Endothelial cell of umbilical vein (primary cell): ENCODE results near the gene SSX2IP. TPM values are rescaled to one million over a fixed set of nuclear protein-coding genes. Genes with fewer than 3 reads are reported as not detected.

Source experiments
- BruUV-seq: library from RNA; stranded (reverse); fragments of 400-500 nt; replicated peaks from 2 replicates; lab custom pipeline; 2021; lab: Mats Ljungman, UMichigan
- CTCF ChIA-PET: fragments of 300-600, 350-600 bp; sonication (Branson Sonifier 250); formaldehyde crosslinking; loops from one replicate; lab custom pipeline; 2021; ENCODE audit warnings: antibody characterized with exemption, inconsistent platforms; lab: Charles Lee
- POLR2A ChIA-PET: fragments of 300-600, 350-600 bp; sonication (Branson Sonifier 250); formaldehyde crosslinking; loops from one replicate; lab custom pipeline; 2021; ENCODE audit warnings: antibody characterized with exemption, inconsistent platforms; lab: Charles Lee
- DNase-seq: peaks from one replicate; pipeline ENCODE4 v3.0.0-alpha.2; 2011; ENCODE audit warnings: low read depth, low spot score
- FAIRE-seq: peaks from 2 replicates; lab custom pipeline; 2011; peaks lifted over from hg19 to GRCh38; lab: Jason Lieb, UNC
- H2AFZ ChIP-seq: 2 replicates; pipeline ENCODE4 v1.6.0; 2012; ENCODE audit warnings: low read depth, low read length, control low read depth, inconsistent platforms
- H3K27ac ChIP-seq: 2 replicates; pipeline ENCODE4 v1.5.1; 2011; ENCODE audit warnings: low read depth, mild to moderate bottlenecking, control low read depth, low read length, moderate library complexity; ENCODE audit not compliant: insufficient read depth
- H3K27me3 ChIP-seq, 2 experiments: 2 replicates each; pipeline versions ENCODE4 v1.6.0 to v1.6.1; 2011; ENCODE audit warnings: low read length in 2 of 2, mixed read lengths in 1 of 2; ENCODE audit not compliant: control insufficient read depth in 2 of 2, insufficient read depth in 2 of 2
- H3K36me3 ChIP-seq, 2 experiments: 2 replicates in 1 of 2; 3 replicates in 1 of 2; pipeline ENCODE4 v1.5.1; 2011; ENCODE audit warnings: low read length in 2 of 2, mild to moderate bottlenecking in 1 of 2, moderate library complexity in 1 of 2; ENCODE audit not compliant: control insufficient read depth in 2 of 2, insufficient read depth in 2 of 2; ENCODE audit errors: extremely low read depth in 1 of 2
- H3K4me1 ChIP-seq: 3 replicates; pipeline ENCODE4 v1.5.1; 2011; ENCODE audit warnings: mild to moderate bottlenecking, low read length; ENCODE audit not compliant: control insufficient read depth, insufficient read depth; ENCODE audit errors: extremely low read depth
- H3K4me2 ChIP-seq: 2 replicates; pipeline ENCODE4 v1.6.1; 2011; ENCODE audit warnings: low read length, control low read depth, mixed read lengths; ENCODE audit not compliant: insufficient read depth
- H3K4me3 ChIP-seq, 3 experiments: fragments of 200-600 bp in 1 of 3; sonication (generic), shearing (Covaris generic) in 1 of 3; replicated peaks in 1 of 3; 2 replicates each; pipeline ENCODE4 v1.5.1; 2011 to 2016; ENCODE audit warnings: control low read depth in 3 of 3, low read length in 3 of 3, mild to moderate bottlenecking in 2 of 3, inconsistent platforms in 1 of 3, low read depth in 1 of 3, moderate library complexity in 1 of 3; ENCODE audit not compliant: insufficient read depth in 1 of 3
- H3K79me2 ChIP-seq: 2 replicates; pipeline ENCODE4 v1.6.0; 2012; ENCODE audit warnings: low read length, inconsistent platforms; ENCODE audit not compliant: control insufficient read depth, insufficient read depth
- H3K9ac ChIP-seq: replicated peaks from 2 replicates; pipeline ENCODE3; 2011; ENCODE audit warnings: low read length, control low read depth; ENCODE audit not compliant: insufficient read depth; ENCODE audit errors: extremely low read depth
- H3K9me1 ChIP-seq: replicated peaks from 3 replicates; pipeline ENCODE4 v1.6.0; 2011; ENCODE audit warnings: mild to moderate bottlenecking, low read length; ENCODE audit not compliant: control insufficient read depth, insufficient read depth; ENCODE audit errors: extremely low read depth
- H3K9me3 ChIP-seq: replicated peaks from 2 replicates; pipeline ENCODE4 v1.5.1; 2012; ENCODE audit warnings: low read length, inconsistent platforms; ENCODE audit not compliant: control insufficient read depth, insufficient read depth
- H4K20me1 ChIP-seq: replicated peaks from 2 replicates; pipeline ENCODE3; 2011; ENCODE audit warnings: mild to moderate bottlenecking, low read length; ENCODE audit not compliant: control insufficient read depth, insufficient read depth; ENCODE audit errors: extremely low read depth
- EZH2 ChIP-seq: IDR thresholded peaks from 2 replicates; pipeline ENCODE4 v1.6.1; 2012; ENCODE audit warnings: borderline replicate concordance, low read depth, mild to moderate bottlenecking, moderate library complexity, low read length, inconsistent platforms; ENCODE audit not compliant: severe bottlenecking
- FOS ChIP-seq: IDR thresholded peaks from 2 replicates; pipeline ENCODE4 v1.6.1; 2011; ENCODE audit warnings: mild to moderate bottlenecking, low read length, moderate library complexity, borderline replicate concordance; ENCODE audit not compliant: insufficient read depth
- GATA2 ChIP-seq: IDR thresholded peaks from 2 replicates; pipeline ENCODE4 v1.7.0; 2011; ENCODE audit warnings: low read depth, mild to moderate bottlenecking, moderate library complexity, mixed read lengths, low read length; ENCODE audit not compliant: insufficient read length, insufficient read depth
- JUN ChIP-seq: IDR thresholded peaks from 2 replicates; pipeline ENCODE4 v1.6.1; 2011; ENCODE audit warnings: borderline replicate concordance, low read depth; ENCODE audit not compliant: insufficient read length, insufficient read depth
- MAX ChIP-seq: IDR thresholded peaks from 2 replicates; pipeline ENCODE4 v1.6.1; 2011; ENCODE audit not compliant: insufficient read depth, insufficient read length
- MYC ChIP-seq: IDR thresholded peaks from one replicate; pipeline ENCODE4 v1.6.1; 2011; ENCODE audit warnings: mild to moderate bottlenecking, low read depth, low read length
- POLR2A ChIP-seq: IDR thresholded peaks from 2 replicates; pipeline ENCODE4 v1.6.1; 2012; ENCODE audit warnings: low read depth, mild to moderate bottlenecking, control low read depth, low read length
- POLR2AphosphoS5 ChIP-seq: IDR thresholded peaks from 2 replicates; pipeline ENCODE4 v1.6.1; 2012; ENCODE audit warnings: low read depth, mild to moderate bottlenecking, control low read depth, low read length, moderate library complexity; ENCODE audit not compliant: insufficient read depth
- dilution Hi-C: fragments of 300-500 bp; cut with MboI; formaldehyde crosslinking; loops from one replicate; pipeline ENCODE4 v1.15.0; 2019; ENCODE audit warnings: low sequenced_read_pairs; ENCODE audit not compliant: extremely low pct_ligation_motif_present
- intact Hi-C: fragments of 100-400 bp; cut with micrococcal nuclease; formaldehyde crosslinking; loops from one replicate; pipeline ENCODE4 v1.10.0; 2022
- polyA plus RNA-seq, 4 experiments: library from polyadenylated mRNA; depleted of rRNA in 3 of 4; stranded (reverse) in 3 of 4; unstranded in 1 of 4; fragments of >200 nt; gene quantifications; 2 replicates each; pipeline versions ENCODE4 v1.2.1 to v1.2.3, GENCODE V29; 2011 to 2012; ENCODE audit warnings: missing spikeins in 1 of 4
- total RNA-seq: library from RNA; stranded (reverse); gene quantifications from 2 replicates; pipeline ENCODE4 v1.2.3, GENCODE V29; 2021
- TF ChIP-seq, protein P1 (sequence below), 2 donors: IDR thresholded peaks; 1 replicate in 1 of 2; 2 replicates in 1 of 2; pipeline ENCODE4 v1.5.1; 2011; ENCODE audit warnings: low read length in 2 of 2, mild to moderate bottlenecking in 2 of 2, moderate library complexity in 2 of 2, control low read depth in 1 of 2, inconsistent platforms in 1 of 2, low read depth in 1 of 2; ENCODE audit not compliant: insufficient read depth in 1 of 2; ENCODE audit errors: extremely low read depth in 1 of 2

Gene SSX2IP
- total and polyA plus RNA-seq, 2 donors (not counting 3 experiments of a cell fraction or from before 2014, with no cell fraction given) = 0.77 to 8.4 TPM

DNA sequence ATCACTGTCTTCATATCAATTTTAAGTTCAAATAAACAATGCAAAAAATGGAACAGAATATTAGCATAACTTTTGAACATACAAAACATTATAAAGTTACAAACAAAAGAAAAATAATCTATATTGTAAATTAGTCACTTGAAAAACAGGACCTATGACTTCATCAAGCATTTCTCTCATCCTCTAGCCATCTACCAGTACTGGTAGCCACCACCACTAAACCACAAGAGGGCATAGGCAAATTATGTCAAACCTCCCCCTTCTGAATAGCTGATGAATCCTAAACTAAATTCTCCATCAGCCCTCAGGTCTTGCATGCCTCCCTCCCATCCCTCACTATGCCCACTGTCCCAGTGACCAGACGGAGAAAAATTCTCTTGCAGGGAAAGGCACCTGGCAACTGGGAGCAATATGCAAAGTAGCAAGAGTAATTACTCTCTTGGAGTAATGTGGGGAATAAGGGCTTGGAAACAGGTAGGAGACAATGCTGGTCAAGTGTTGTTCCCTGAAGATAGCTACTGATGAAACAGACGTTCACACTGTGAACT is 37.1 kb downstream of the SSX2IP start:
- ChIA-PET POLR2A (interaction anchor here (0.6 kb wide), 1 partner anchor 172 kb away, joined by 3 read pairs; no protein-coding TSS in a partner anchor), CTCF (interaction anchor here (0.8 to 1.4 kb wide), 3 partner anchors 71 to 292 kb away, joined by 3 to 5 read pairs (median 3); no protein-coding TSS in a partner anchor)
- intact Hi-C loops (no loop called here), dilution Hi-C loops (no loop called here)
- H2AFZ ChIP-seq = no peak overlapping the region
- no peak for FAIRE-seq
- TF ChIP-seq FOS (no peak), POLR2A (no peak), EZH2 (no peak), GATA2 (no peak), POLR2AphosphoS5 (no peak), MYC (no peak), MAX (no peak), JUN (no peak)
- TF ChIP-seq, protein P1, sequence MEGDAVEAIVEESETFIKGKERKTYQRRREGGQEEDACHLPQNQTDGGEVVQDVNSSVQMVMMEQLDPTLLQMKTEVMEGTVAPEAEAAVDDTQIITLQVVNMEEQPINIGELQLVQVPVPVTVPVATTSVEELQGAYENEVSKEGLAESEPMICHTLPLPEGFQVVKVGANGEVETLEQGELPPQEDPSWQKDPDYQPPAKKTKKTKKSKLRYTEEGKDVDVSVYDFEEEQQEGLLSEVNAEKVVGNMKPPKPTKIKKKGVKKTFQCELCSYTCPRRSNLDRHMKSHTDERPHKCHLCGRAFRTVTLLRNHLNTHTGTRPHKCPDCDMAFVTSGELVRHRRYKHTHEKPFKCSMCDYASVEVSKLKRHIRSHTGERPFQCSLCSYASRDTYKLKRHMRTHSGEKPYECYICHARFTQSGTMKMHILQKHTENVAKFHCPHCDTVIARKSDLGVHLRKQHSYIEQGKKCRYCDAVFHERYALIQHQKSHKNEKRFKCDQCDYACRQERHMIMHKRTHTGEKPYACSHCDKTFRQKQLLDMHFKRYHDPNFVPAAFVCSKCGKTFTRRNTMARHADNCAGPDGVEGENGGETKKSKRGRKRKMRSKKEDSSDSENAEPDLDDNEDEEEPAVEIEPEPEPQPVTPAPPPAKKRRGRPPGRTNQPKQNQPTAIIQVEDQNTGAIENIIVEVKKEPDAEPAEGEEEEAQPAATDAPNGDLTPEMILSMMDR (IDR thresholded peaks at IDR 0.05; ENCODE audit: extremely low read depth in 1 of 2, insufficient read depth in 1 of 2, low read depth in 1 of 2, low read length in 2 of 2) = no peak
- H3K27me3 ChIP-seq = no peaks in the 10 kb centered on the region
- H3K4me3 ChIP-seq = no peak overlapping the region
- H3K9me1 ChIP-seq = no peaks in the 10 kb centered on the region
- H3K4me1 ChIP-seq = no peaks in the 10 kb centered on the region
- no peak overlapping the region for H3K27ac ChIP-seq
- H3K9ac ChIP-seq = no peak overlapping the region
- no peaks in the 10 kb centered on the region for H3K79me2 ChIP-seq
- H3K4me2 ChIP-seq = no peak overlapping the region
- DNase-seq = no peak
- no peaks in the 10 kb centered on the region for H4K20me1 ChIP-seq
- no peaks in the 10 kb centered on the region for H3K36me3 ChIP-seq
- BruUV-seq = no TSS peak
- H3K9me3 ChIP-seq = no peaks in the 10 kb centered on the region
